Fibroblast of skin of right quadriceps (primary cell): ENCODE measurements around the gene ZFP57.

Experiments used
- DNase-seq: peaks from one replicate; pipeline ENCODE4 v3.0.0-alpha.2; 2013

Gene ZFP57

DNA sequence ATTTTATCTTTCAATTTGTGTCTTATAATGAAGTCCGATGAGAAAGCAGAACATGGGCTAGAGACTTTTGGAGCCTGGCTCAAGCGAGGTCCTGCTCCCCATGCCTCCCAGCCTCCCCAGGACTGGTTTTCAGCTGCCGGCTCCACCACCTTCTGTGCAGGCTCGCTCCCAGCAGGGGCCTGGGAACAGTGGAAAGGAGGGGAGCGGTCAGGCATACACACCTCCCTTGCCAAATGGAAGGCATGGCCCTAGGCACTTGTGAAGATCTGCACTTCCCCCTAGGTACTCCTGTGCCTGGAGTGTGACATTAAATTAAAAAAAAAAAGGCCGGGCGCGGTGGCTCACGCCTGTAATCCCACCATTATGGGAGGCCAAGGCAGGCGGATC is 28.8 kb downstream of the ZFP57 start:
- DNase-seq, result no peak

- DNase-seq, result no peak
Measured at GRCh38 chr6:29651413-29652197, 29.3 kb downstream of the ZFP57 start.

- peak; percentile 95 for DNase-seq
Measured at GRCh38 chr6:29649701-29650673, 31.0 kb downstream of the ZFP57 start.

DNA sequence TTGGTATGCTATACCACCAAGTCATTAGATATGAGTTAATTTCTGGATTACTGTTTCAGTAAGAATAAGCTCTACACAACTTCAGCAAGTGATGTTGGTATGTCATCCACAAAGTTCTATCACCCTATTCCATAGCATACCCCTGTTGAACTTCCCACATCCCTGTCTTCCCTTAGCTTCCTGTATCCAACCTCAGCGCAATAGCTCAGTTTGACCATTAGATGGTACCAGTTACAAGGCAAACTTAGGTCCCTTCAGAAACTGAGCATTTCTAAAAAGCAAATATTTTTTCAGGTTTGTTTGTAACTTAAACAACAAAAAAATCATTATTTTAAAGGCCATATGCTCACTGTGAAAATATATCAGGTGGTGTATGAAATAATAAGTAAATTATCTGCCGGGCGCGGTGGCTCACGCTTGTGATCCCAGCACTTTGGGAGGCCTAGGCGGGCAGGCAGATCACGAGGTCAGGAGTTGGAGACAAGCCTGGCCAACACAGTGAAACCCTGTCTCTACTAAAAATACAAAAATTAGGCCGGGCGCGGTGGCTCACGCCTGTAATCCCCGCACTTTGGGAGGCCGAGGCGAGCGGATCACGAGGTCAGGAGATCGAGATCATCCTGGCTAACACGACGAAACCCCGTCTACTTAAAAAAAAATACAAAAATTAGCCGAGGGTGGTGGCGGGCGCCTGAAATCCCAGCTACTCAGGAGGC is 32.9 kb downstream of the ZFP57 start:
- peak; percentile 28 for DNase-seq

GRCh38 chr6:29641430-29642148 is 39.4 kb downstream of the ZFP57 start:
- DNase-seq, result no peak

DNA sequence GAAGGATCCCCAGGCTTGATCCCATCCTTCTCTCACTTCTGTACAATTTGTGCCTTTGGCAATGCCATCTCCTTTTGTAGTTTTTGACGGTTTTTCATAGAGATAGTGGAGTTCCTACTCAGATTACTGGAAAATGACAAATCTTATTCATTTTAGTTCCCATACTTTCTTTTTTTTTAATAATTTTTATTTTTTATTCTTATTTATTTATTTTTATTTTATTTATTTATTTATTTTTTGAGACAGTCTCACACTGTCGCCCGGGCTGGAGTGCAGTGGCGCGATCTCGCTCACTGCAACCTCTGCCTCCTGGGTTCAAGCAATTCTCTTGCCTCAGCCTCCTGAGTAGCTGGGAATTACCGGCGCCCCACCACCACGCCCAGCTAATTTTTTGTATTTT is 43.7 kb downstream of the ZFP57 start:
- no peak for DNase-seq

DNA sequence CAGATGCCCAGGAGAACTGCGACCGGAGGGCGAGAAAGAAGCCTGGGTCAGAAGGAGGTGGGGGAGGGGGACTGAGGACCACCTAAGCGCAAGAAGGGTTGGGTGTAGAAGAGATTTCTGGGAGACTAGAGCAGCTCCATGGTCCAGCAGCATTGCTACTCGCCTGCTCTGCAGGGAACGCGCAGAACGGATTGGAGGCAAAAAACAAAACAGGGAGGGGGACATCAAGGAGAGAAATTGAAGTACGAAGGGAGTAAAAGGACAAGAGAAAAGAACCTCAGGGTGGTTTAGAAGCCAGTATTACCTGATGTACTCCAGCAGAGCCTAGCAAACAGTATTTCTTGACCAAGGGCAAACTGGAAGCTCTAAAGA is 47.4 kb downstream of the ZFP57 start:
- peak; percentile 17 for DNase-seq

DNA sequence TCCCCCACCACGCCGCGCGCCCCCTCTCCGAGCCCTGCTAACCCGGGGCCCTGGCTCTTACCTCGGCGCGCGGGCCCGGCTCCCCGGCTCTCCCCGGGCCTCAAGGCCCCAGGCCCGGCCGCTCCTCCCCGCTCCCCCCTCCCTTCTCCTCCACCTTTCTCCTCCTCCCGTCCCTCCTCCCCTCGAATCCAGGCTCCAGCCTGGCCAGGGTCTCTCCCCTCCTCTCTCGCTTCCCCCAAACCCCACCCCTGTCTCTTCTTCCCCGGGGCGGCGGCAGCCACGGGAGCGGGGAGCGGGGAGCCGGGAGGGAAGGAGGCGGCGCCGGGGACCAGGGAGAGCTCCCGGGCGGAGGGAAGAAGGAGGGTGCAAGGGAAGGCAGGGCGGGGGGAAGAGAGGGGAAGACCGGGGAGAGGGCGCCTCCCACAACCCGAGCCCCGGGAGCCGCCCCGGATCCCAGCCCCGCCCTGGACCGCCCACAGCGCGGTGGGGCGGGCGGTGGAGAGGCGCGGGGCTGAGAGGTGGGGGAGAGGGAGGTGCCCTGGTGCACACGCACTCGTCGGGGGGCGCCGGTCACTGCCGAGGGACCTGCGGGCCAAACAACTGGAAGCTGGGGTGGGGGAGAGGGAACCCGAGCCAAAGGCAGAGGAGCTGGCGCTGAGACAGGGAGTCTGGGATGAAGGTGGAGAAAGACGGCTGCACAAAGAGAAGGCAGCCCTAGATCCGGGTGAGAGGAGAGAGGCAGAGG is 48.0 kb downstream of the ZFP57 start, which contains the start of gene GABBR1:
TSS of gene GABBR1 (minus strand) at position 395 of the 745 bp plus-strand sequence. CDS start 798 bp downstream, outside the sequence.
- DNase-seq, result peak; percentile 91

GRCh38 chr6:29631860-29632731 is 48.9 kb downstream of the ZFP57 start:
- peak; percentile 71 for DNase-seq

- DNase-seq, result no peak
Measured at GRCh38 chr6:29631209-29631810, 49.6 kb downstream of the ZFP57 start.

- no peak for DNase-seq
Measured at GRCh38 chr6:29630315-29630714, 50.6 kb downstream of the ZFP57 start.

GRCh38 chr6:29629571-29629970 is 51.4 kb downstream of the ZFP57 start:
- DNase-seq, result no peak

GRCh38 chr6:29628419-29629281 is 52.3 kb downstream of the ZFP57 start:
- peak; percentile 75 for DNase-seq

GRCh38 chr6:29627755-29628418 is 53.1 kb downstream of the ZFP57 start:
- peak; percentile 91 for DNase-seq

DNA sequence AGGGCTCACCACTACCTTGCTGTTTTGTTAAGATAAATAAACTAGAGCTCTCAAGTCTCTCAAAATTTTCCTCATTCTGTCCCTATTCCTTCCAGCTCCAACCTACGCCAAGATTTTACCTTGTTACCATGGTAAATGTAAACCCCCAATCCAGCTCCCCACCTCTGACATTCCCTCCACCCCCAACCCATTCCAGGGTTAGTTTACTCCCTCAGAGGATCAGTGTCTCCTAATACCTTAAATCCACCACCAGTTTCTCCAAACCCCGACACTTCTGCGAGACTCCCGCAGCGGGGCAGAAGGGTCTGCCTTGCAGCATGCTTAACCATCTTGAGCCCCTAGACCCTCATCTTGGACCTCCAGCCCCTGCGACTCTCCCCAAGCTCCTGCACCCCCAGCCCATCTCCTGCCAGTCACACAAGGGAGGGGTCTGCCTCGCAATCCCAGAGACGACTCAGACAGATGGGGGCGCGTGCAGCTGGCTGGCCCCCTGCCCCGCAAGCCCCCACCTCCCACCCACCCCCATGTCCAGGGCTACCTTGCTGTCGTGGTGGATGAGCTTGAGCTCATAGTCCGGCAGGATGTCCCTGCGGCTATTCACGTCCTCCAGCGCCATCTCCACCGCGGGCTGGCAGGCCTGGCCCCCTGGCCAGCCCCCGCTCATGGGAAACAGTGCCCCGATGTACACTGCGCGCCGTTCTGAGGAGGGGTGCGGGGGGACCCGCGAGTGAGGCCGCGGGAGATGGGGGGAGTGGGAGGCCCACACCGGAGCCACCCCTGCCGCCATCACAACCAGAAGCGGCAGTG is 53.8 kb downstream of the ZFP57 start:
- DNase-seq, result no peak

DNA sequence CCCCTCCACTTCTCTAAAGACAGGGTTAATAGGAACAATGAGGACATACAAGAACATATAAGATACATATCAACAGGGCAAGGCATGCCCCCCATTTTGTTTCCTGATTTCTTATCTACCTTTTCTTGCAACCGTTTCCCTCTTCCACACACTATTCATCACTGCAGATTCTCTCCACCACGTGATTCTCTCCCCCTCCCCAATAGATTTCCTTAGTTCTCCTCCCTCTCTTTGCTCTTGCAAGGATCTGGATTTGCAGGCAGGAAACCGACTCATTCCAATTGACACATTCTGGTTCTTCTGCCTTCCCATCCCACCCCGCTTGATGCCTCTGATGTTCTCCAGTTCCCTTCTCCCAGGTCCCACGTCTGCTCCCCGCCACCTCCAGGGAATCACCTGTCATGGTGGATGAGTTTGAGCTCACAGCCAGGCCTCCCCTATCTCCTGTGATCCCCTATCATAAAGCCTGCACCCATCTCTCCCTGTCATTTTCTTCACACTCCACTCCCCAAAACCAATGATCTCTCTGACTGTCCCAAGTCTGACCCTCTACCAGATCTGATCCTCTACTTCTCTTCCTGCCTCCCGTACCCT is 55.5 kb downstream of the ZFP57 start:
- no peak for DNase-seq

DNA sequence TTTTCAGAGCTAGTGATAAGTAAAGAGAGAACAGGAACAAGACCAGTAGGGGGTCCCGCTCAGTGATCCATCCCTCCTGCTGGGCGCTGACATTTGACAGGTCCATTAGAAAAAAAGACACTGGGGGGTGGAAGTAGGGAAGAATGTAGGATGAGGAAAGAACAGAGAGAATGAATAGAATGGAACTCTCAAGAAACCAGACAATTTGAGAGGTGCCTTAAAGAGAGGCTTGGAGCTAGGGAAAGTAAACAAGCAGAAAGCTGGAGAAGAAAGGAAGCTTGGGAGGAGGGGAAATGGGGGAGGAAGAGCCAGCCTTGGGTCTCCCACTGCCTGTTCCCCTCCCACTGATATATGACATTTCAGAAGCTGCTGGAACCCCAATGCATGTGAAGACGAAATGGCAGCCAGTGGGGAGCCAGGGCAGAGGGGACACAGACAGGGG is 56.4 kb downstream of the ZFP57 start:
- DNase-seq, result no peak
